ENCODE data around the gene TAP2.

TAP2 gene

GRCh38 chr6:32838114-32838958 lies at the start of gene TAP2:
TSS of gene TAP2 (minus strand) at chr6:32838739. CDS start at chr6:32838233, 506 bp downstream.
- peak; percentile 97 for TF ChIP-seq CTCF (IDR thresholded peaks at IDR 0.05; ENCODE audit: insufficient read depth, low read length, missing control alignments)
- POLR2A ChIA-PET, result interaction anchor here (1.3 to 2.7 kb wide), 5 partner anchors 10 to 134 kb away, joined by 4 to 38 read pairs (median 6); partner anchors contain the start of genes PSMB9 and TAP1
- CTCF ChIA-PET, result interaction anchor here (0.6 to 11.4 kb wide), 42 partner anchors 9 to 643 kb away, joined by 3 to 402 read pairs (median 5); partner anchors contain the start of genes BRD2, HLA-DMA, PSMB9 and TAP1
- DNase-seq (ENCODE audit: low read depth, low spot score), result peak; percentile 47
- H3K4me3 ChIP-seq (ENCODE audit: low read depth, low read length), result peak within 1 kb of the TSS; percentile 96

- ChIA-PET CTCF (interaction anchor here (1.0 to 7.0 kb wide), 8 partner anchors 19 to 274 kb away, joined by 3 to 182 read pairs (median 8); partner anchors contain the start of genes BRD2 and HLA-DMA), POLR2A (no interaction called here)
These were observed 49.1 kb upstream of the TAP2 start for GRCh38 chr6:32887616-32888015.

GRCh38 chr6:32886681-32887383 lies 48.3 kb upstream of the TAP2 start:
- CTCF ChIA-PET, result interaction anchor here (0.9 to 7.0 kb wide), 36 partner anchors 9 to 454 kb away, joined by 3 to 182 read pairs (median 6); partner anchors contain the start of genes BRD2, HLA-DMA, TAP1 and TAP2
- no peak overlapping the region for H3K4me3 ChIP-seq (ENCODE audit: low read depth, low read length)
- peak; percentile 67 for DNase-seq (ENCODE audit: low read depth, low spot score)
- POLR2A ChIA-PET, result interaction anchor here (0.5 to 0.7 kb wide), 2 partner anchors 32 to 47 kb away, joined by 3 to 4 read pairs; no protein-coding TSS in a partner anchor
- TF ChIP-seq CTCF (IDR thresholded peaks at IDR 0.05; ENCODE audit: insufficient read depth, low read length, missing control alignments), result no peak

More at GRCh38 chr6:32887616-32888015, 49.1 kb upstream of the TAP2 start:
- DNase-seq (ENCODE audit: low read depth, low spot score), result no peak
- TF ChIP-seq CTCF (IDR thresholded peaks at IDR 0.05; ENCODE audit: insufficient read depth, low read length, missing control alignments), result no peak
- H3K4me3 ChIP-seq (ENCODE audit: low read depth, low read length), result no peak overlapping the region

GRCh38 chr6:32885698-32886286 lies 47.3 kb upstream of the TAP2 start:
- ChIA-PET POLR2A (interaction anchor here (0.7 kb wide), 1 partner anchor 48 kb away, joined by 4 read pairs; no protein-coding TSS in a partner anchor), CTCF (interaction anchor here (0.6 to 7.0 kb wide), 46 partner anchors 8 to 453 kb away, joined by 3 to 182 read pairs (median 5); partner anchors contain the start of genes BRD2, HLA-DMA, TAP1 and TAP2)
- H3K4me3 ChIP-seq (ENCODE audit: low read depth, low read length), result no peak overlapping the region
- no peak for DNase-seq (ENCODE audit: low read depth, low spot score)
- peak; percentile 19 for TF ChIP-seq CTCF (IDR thresholded peaks at IDR 0.05; ENCODE audit: insufficient read depth, low read length, missing control alignments)

- no peak for DNase-seq (ENCODE audit: low read depth, low spot score)
- CTCF ChIA-PET, result interaction anchor here (0.9 to 7.0 kb wide), 7 partner anchors 11 to 103 kb away, joined by 3 to 182 read pairs (median 14); partner anchors contain the start of genes BRD2 and HLA-DMA
- no peak overlapping the region for H3K4me3 ChIP-seq (ENCODE audit: low read depth, low read length)
- no peak for TF ChIP-seq CTCF (IDR thresholded peaks at IDR 0.05; ENCODE audit: insufficient read depth, low read length, missing control alignments)
- POLR2A ChIA-PET, result no interaction called here
These were observed 45.2 kb upstream of the TAP2 start for GRCh38 chr6:32883789-32884188.

All from AG04449 (cell line).